OCI-LY1 (cell line): ENCODE results near the gene GNGT1.
"Not testable (repeated sequence)": the region's sequence is repeated elsewhere in the genome, so short reads cannot be mapped to it uniquely, and the experiment has no call there.

Experiments
- H2AFZ ChIP-seq: fragments of 200-600 bp; sonication (generic), shearing (Covaris generic); 2 replicates; pipeline ENCODE4 v1.6.0; 2014; ENCODE audit warnings: antibody characterized with exemption, mild to moderate bottlenecking, low read length
- H3F3A ChIP-seq: fragments of 200-600 bp; sonication (generic), shearing (Covaris generic); 2 replicates; pipeline ENCODE4 v1.6.0; 2014; ENCODE audit warnings: mild to moderate bottlenecking, antibody characterized with exemption, low read length, moderate library complexity; ENCODE audit not compliant: insufficient read depth
- H3K27ac ChIP-seq: fragments of 200-600 bp; sonication (generic); 2 replicates; pipeline ENCODE4 v1.5.1; 2014; ENCODE audit warnings: low read length, mixed run types, mild to moderate bottlenecking, low read depth; ENCODE audit not compliant: poor library complexity, severe bottlenecking
- H3K27me3 ChIP-seq: fragments of 200-600 bp; sonication (generic); 2 replicates; pipeline ENCODE4 v1.6.0; 2014; ENCODE audit warnings: antibody characterized with exemption, mild to moderate bottlenecking, low read length, moderate library complexity; ENCODE audit not compliant: insufficient read depth
- H3K36me3 ChIP-seq: fragments of 200-600 bp; sonication (generic); 2 replicates; pipeline ENCODE4 v1.6.1; 2014; ENCODE audit warnings: mild to moderate bottlenecking, antibody characterized with exemption, low read length, moderate library complexity, mixed read lengths; ENCODE audit not compliant: insufficient read depth
- H3K4me1 ChIP-seq: fragments of 200-600 bp; sonication (generic); 2 replicates; pipeline ENCODE4 v1.5.1; 2014; ENCODE audit warnings: mild to moderate bottlenecking, low read length, moderate library complexity; ENCODE audit not compliant: insufficient read depth, severe bottlenecking
- H3K4me2 ChIP-seq: fragments of 200-600 bp; sonication (generic), shearing (Covaris generic); 2 replicates; pipeline ENCODE4 v1.6.1; 2014; ENCODE audit warnings: low read length
- H3K4me3 ChIP-seq: fragments of 200-600 bp; sonication (generic); 2 replicates; pipeline ENCODE4 v1.5.1; 2014; ENCODE audit warnings: low read length, low read depth, mild to moderate bottlenecking, mixed read lengths; ENCODE audit not compliant: poor library complexity, severe bottlenecking
- H3K79me2 ChIP-seq: fragments of 200-600 bp; shearing (Covaris generic); 2 replicates; pipeline ENCODE4 v1.6.1; 2016; ENCODE audit warnings: mixed run types, low read length, mixed read lengths; ENCODE audit not compliant: insufficient read depth
- H3K9ac ChIP-seq: fragments of 200-600 bp; sonication (generic), shearing (Covaris generic); 2 replicates; pipeline ENCODE4 v1.6.1; 2014; ENCODE audit warnings: mild to moderate bottlenecking, low read length, mixed read lengths
- H3K9me2 ChIP-seq: fragments of 200-600 bp; sonication (generic), shearing (Covaris generic); 2 replicates; pipeline ENCODE4 v1.6.1; 2014; ENCODE audit warnings: low read depth, mild to moderate bottlenecking, low read length, mixed read lengths
- H3K9me3 ChIP-seq: fragments of 200-600 bp; shearing (Covaris generic); 2 replicates; pipeline ENCODE4 v1.6.1; 2014; ENCODE audit warnings: low read length, mixed read lengths
- H4K20me1 ChIP-seq: fragments of 200-600 bp; sonication (generic), shearing (Covaris generic); 2 replicates; pipeline ENCODE4 v1.6.0; 2016; ENCODE audit warnings: mild to moderate bottlenecking, low read length; ENCODE audit not compliant: insufficient read depth
- EZH2 ChIP-seq: fragments of 200-600 bp; sonication (generic), shearing (Covaris generic); IDR thresholded peaks from 2 replicates; pipeline ENCODE4 v1.8.0; 2017; ENCODE audit warnings: borderline replicate concordance, mixed run types, mild to moderate bottlenecking, antibody characterized with exemption, low read length, moderate library complexity, mixed read lengths
- TF ChIP-seq, protein P1 (sequence below): fragments of 200-600 bp; sonication (generic), shearing (Covaris generic); IDR thresholded peaks from 2 replicates; pipeline ENCODE4 v1.5.1; 2017; ENCODE audit warnings: mild to moderate bottlenecking, antibody characterized with exemption, low read length, moderate library complexity, mixed read lengths

Gene GNGT1

DNA sequence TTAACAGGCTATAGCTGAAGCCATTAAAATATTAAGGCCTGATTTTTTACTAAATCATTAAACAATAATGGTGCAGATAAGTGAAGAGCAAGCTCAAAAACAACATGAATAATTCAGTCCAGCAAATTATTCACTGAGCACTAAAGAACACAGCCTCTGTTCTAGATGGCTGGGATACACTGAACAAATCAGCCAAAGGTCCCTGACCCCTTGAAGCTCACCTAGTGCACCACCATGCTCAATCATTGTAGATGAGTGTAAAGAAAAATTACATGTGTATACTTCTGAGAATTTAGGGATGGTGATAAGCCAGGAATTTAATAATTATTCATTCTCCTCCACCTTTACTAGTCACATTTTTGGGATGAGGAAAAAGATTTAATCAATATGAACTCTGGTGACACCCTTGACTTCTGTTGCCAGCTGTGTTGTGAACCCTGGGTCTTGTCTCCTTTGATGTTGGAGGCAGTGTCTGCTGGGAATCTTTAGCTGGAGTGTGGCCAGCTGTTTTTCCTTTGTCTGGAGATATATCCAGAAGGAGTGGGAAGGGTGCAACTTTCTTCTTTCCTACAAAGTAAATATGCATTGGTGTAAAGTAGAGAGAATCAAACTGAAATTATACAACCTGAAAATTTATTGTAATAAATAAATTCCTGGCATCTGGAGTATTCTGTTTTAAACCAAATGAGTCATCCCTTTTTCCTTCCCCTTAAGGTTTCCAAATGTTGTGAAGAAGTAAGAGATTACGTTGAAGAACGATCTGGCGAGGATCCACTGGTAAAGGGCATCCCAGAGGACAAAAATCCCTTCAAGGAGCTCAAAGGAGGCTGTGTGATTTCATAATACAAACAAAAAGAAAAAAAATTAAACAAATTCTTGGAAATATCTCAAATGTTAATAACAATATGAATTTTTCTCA is 4.0 kb downstream of the GNGT1 start:
- H3K36me3 ChIP-seq, result no peaks in the 10 kb centered on the region
- H2AFZ ChIP-seq, result no peak overlapping the region
- no peak overlapping the region for H3K9ac ChIP-seq
- TF ChIP-seq, protein P1, sequence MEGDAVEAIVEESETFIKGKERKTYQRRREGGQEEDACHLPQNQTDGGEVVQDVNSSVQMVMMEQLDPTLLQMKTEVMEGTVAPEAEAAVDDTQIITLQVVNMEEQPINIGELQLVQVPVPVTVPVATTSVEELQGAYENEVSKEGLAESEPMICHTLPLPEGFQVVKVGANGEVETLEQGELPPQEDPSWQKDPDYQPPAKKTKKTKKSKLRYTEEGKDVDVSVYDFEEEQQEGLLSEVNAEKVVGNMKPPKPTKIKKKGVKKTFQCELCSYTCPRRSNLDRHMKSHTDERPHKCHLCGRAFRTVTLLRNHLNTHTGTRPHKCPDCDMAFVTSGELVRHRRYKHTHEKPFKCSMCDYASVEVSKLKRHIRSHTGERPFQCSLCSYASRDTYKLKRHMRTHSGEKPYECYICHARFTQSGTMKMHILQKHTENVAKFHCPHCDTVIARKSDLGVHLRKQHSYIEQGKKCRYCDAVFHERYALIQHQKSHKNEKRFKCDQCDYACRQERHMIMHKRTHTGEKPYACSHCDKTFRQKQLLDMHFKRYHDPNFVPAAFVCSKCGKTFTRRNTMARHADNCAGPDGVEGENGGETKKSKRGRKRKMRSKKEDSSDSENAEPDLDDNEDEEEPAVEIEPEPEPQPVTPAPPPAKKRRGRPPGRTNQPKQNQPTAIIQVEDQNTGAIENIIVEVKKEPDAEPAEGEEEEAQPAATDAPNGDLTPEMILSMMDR, result no peak
- TF ChIP-seq EZH2, result no peak
- no peaks in the 10 kb centered on the region for H3K9me2 ChIP-seq
- no peak overlapping the region for H3K4me2 ChIP-seq
- H3K79me2 ChIP-seq, result no peaks in the 10 kb centered on the region
- H3K27me3 ChIP-seq, result no peaks in the 10 kb centered on the region
- no peaks in the 10 kb centered on the region for H3K9me3 ChIP-seq
- no peaks in the 10 kb centered on the region for H4K20me1 ChIP-seq
- no peak overlapping the region for H3K27ac ChIP-seq
- H3K4me1 ChIP-seq, result peaks cover 10% of the 10 kb centered on the region
- H3F3A ChIP-seq, result no peaks in the 10 kb centered on the region
- H3K4me3 ChIP-seq, result no peak overlapping the region

DNA sequence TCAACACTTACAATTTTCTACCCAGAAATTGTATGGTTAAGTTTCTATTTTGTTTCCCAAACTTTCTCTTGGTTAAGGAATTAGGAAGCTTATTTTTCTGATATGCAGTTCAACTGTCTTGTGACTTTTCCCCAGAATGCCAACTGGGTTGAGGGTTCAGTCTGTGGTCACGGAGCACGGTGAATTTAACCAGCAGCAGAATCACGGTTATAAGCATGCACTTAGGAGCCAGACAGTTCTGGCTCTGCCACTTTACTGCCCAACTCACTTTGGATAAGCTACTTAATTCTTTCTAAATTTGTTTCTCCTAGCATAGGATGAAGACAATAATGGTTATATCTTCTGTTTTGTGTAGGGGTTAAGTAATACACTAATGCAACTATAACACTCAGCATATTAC is 4.9 kb downstream of the GNGT1 start:
- not testable (repeated sequence) for H3F3A ChIP-seq, H3K4me3 ChIP-seq, H2AFZ ChIP-seq, H3K9me2 ChIP-seq, H3K27ac ChIP-seq, H3K4me2 ChIP-seq, H3K79me2 ChIP-seq, H3K36me3 ChIP-seq, H3K9ac ChIP-seq, H3K9me3 ChIP-seq, H3K27me3 ChIP-seq, H4K20me1 ChIP-seq
- H3K4me1 ChIP-seq, result peaks cover 17% of the 10 kb centered on the region

DNA sequence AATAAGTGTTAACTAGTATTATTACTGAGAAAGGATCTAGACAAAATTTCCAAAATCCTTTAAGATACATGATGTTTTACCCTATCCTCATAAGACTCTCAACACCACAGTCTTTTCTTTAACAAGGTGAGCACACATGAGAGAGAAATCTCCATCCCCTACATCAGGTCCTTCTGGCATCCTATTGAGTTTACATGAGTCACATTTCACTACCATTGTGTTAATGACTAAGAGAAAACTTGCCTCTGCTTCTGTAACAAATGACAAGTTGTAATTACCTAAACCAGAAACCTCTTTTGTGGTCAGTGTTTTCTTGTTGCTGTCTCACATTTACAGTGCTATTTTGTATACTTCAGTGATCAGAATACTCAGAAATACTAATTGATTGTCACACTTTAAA is 5.3 kb downstream of the GNGT1 start:
- not testable (repeated sequence) for H3K27me3 ChIP-seq, H3K9me2 ChIP-seq, H3F3A ChIP-seq, H3K4me3 ChIP-seq, H2AFZ ChIP-seq, H3K9ac ChIP-seq, H3K36me3 ChIP-seq, H3K9me3 ChIP-seq, H4K20me1 ChIP-seq, H3K79me2 ChIP-seq, H3K27ac ChIP-seq, H3K4me2 ChIP-seq
- peaks cover 21% of the 10 kb centered on the region for H3K4me1 ChIP-seq

DNA sequence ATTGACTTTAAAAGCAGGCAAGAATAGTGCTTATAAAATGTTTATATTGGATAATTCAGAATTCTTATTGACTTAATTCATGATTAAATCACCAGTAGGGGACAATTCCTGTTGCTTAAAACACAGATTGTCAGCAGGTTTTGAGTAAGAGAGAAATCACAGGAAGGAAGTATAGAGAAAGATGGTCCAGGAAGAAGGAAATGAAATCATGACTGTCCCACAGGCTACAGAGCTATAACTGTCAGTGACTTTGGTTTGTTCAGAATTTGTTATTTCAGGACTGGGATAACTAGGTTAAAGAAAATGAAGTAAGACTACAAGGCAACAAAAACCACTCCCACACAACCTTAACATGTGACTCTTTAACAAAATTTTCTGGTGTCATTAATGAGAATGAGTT is 6.8 kb downstream of the GNGT1 start:
- H3K27me3 ChIP-seq, result no peaks in the 10 kb centered on the region
- no peaks in the 10 kb centered on the region for H3F3A ChIP-seq
- TF ChIP-seq, protein P1, result no peak
- TF ChIP-seq EZH2, result no peak
- H3K27ac ChIP-seq, result no peak overlapping the region
- H4K20me1 ChIP-seq, result no peaks in the 10 kb centered on the region
- no peak overlapping the region for H3K4me3 ChIP-seq
- peak overlapping the region; percentile 31 for H2AFZ ChIP-seq
- peaks cover 28% of the 10 kb centered on the region for H3K4me1 ChIP-seq
- H3K9ac ChIP-seq, result no peak overlapping the region
- no peaks in the 10 kb centered on the region for H3K79me2 ChIP-seq
- no peaks in the 10 kb centered on the region for H3K9me3 ChIP-seq
- no peak overlapping the region for H3K4me2 ChIP-seq
- no peaks in the 10 kb centered on the region for H3K36me3 ChIP-seq
- H3K9me2 ChIP-seq, result no peaks in the 10 kb centered on the region
